ENCODE measurements around the gene OSTN.

The OSTN gene

DNA sequence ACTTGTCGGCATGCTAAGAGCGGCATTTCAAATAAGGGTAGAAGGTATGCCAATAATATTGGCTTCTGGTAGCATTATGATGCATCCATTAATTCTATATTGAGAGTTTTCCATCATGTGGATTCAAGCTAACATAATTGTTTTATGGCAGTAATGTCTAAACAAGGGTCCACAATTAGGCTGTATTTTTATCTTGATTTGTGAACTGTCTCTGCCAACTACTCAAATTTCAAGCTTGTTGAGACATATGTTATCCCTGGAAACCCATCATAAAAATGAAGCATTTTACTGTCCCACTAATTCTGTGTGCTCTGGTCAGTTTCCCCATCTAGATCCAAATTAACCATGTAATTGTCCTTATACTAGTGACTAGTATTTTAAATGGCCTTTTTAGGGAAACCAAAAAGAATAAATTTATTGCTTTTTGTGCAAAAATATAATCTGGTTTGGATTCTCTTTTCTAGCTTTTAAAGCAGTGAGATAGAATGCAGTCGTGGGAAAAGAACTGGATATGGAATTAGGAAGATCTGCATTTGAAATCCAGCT lies 1.2 kb upstream of the OSTN start:
- H3K36me3 Mint-ChIP-seq (ENCODE audit: low read depth) = no peaks in the 10 kb centered on the region
- no peaks in the 10 kb centered on the region for H3K4me1 Mint-ChIP-seq (ENCODE audit: low read depth)
- intact Hi-C loops (cut with micrococcal nuclease) = no loop called here
- H3K27ac Mint-ChIP-seq = no peak overlapping the region
- H3K9me3 Mint-ChIP-seq = no peaks in the 10 kb centered on the region
- H3K4me3 Mint-ChIP-seq = no peak overlapping the region
- H3K27me3 Mint-ChIP-seq = no peaks in the 10 kb centered on the region

DNA sequence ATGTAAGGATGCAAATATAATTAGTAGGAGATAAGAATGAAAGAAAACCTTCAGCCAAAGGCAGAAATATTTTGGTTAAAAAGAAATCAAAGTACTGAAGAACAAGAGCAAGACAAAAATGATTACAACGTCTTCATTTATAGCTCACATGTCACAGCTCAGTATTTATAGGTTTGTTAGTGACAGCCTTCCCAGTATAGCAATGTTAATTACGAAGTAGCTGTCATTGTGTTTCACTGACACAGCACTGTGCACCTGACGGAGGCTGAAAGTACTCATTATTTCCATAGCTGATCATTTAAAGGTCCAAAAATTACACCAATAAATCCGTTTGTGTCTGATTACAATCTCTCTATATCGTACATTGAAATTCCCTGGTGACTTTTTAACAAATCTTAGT lies 561 bp upstream of the OSTN start:
- intact Hi-C loops (cut with micrococcal nuclease) = no loop called here
- Mint-ChIP-seq H3K27ac (no peak overlapping the region), H3K4me3 (no peak overlapping the region), H3K9me3 (no peaks in the 10 kb centered on the region), H3K27me3 (no peaks in the 10 kb centered on the region), H3K4me1 (ENCODE audit: low read depth) (no peaks in the 10 kb centered on the region), H3K36me3 (ENCODE audit: low read depth) (no peaks in the 10 kb centered on the region)

GRCh38 chr3:191210032-191210431 lies 11.0 kb downstream of the OSTN start:
- H3K9me3 Mint-ChIP-seq = no peaks in the 10 kb centered on the region
- H3K36me3 Mint-ChIP-seq (ENCODE audit: low read depth) = no peaks in the 10 kb centered on the region
- no peak overlapping the region for H3K27ac Mint-ChIP-seq
- no peaks in the 10 kb centered on the region for H3K27me3 Mint-ChIP-seq
- intact Hi-C loops (cut with micrococcal nuclease) = no loop called here
- no peak overlapping the region for H3K4me3 Mint-ChIP-seq
- no peaks in the 10 kb centered on the region for H3K4me1 Mint-ChIP-seq (ENCODE audit: low read depth)

DNA sequence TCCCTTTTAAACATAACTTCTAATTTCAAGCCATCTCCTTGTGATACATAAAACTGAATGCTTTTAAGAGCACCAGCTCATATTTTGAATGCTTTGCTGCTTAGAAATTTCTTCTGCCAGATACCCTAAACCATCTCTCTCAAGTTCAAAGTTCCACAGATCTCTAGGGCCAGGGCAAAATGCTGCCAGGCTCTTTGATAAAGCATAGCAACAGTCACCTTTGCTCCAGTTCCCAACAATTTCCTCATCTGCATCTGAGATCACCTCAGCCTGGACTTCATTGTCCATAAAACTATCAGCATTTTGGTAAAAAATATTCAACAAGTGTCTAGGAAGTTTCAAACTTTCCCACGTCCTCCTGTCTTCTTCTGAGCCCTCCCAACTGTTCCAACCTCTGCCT lies 17.5 kb downstream of the OSTN start:
- Mint-ChIP-seq H3K4me1 (ENCODE audit: low read depth) (no peaks in the 10 kb centered on the region), H3K36me3 (ENCODE audit: low read depth) (no peaks in the 10 kb centered on the region), H3K27ac (no peak overlapping the region), H3K4me3 (no peak overlapping the region), H3K9me3 (peaks cover 13% of the 10 kb centered on the region), H3K27me3 (no peaks in the 10 kb centered on the region)
- intact Hi-C loops (cut with micrococcal nuclease) = no loop called here

GRCh38 chr3:191217301-191217700 lies 18.3 kb downstream of the OSTN start:
- Mint-ChIP-seq H3K27me3 (no peaks in the 10 kb centered on the region), H3K36me3 (ENCODE audit: low read depth) (no peaks in the 10 kb centered on the region), H3K9me3 (peaks cover 14% of the 10 kb centered on the region), H3K4me3 (no peak overlapping the region), H3K4me1 (ENCODE audit: low read depth) (no peaks in the 10 kb centered on the region), H3K27ac (no peak overlapping the region)
- intact Hi-C loops (cut with micrococcal nuclease) = no loop called here

- Mint-ChIP-seq H3K27me3 (no peaks in the 10 kb centered on the region), H3K9me3 (peaks cover 14% of the 10 kb centered on the region), H3K4me3 (no peak overlapping the region), H3K4me1 (ENCODE audit: low read depth) (no peaks in the 10 kb centered on the region), H3K36me3 (ENCODE audit: low read depth) (no peaks in the 10 kb centered on the region), H3K27ac (no peak overlapping the region)
- intact Hi-C loops (cut with micrococcal nuclease) = no loop called here
These were observed 21.9 kb downstream of the OSTN start for GRCh38 chr3:191220908-191221307.

DNA sequence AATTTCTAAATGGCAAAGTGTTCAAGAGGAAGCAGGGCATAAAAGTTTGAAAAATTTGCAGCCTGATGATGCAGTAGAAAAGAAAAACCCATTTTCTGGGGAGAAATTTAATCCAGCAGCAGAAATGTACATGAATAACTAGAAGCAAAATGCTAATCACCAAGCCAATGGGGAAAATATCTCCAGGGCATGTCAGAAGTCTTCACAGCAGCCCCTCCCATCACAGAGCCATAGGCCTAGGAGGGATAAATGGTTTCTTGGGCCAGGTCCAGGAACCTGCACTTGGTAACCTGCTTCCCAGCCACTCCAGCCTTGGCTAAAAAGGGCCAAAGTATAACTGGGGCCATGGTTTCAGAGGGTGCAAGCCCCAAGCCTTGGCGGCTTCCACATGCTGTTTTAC lies 22.6 kb downstream of the OSTN start:
- H3K4me1 Mint-ChIP-seq (ENCODE audit: low read depth) = no peaks in the 10 kb centered on the region
- H3K9me3 Mint-ChIP-seq = peaks cover 14% of the 10 kb centered on the region
- H3K4me3 Mint-ChIP-seq = no peak overlapping the region
- H3K27ac Mint-ChIP-seq = no peak overlapping the region
- H3K36me3 Mint-ChIP-seq (ENCODE audit: low read depth) = no peaks in the 10 kb centered on the region
- intact Hi-C loops (cut with micrococcal nuclease) = no loop called here
- H3K27me3 Mint-ChIP-seq = no peaks in the 10 kb centered on the region

- Mint-ChIP-seq H3K27me3 (peaks cover 4% of the 10 kb centered on the region), H3K27ac (no peak overlapping the region), H3K4me1 (ENCODE audit: low read depth) (no peaks in the 10 kb centered on the region), H3K9me3 (no peaks in the 10 kb centered on the region), H3K4me3 (no peak overlapping the region), H3K36me3 (ENCODE audit: low read depth) (no peaks in the 10 kb centered on the region)
- intact Hi-C loops (cut with micrococcal nuclease) = no loop called here
These were observed 28.5 kb downstream of the OSTN start for GRCh38 chr3:191227541-191227940.

GRCh38 chr3:191234216-191234615 lies 35.2 kb downstream of the OSTN start:
- no peak overlapping the region for H3K4me3 Mint-ChIP-seq
- H3K36me3 Mint-ChIP-seq (ENCODE audit: low read depth) = no peaks in the 10 kb centered on the region
- H3K9me3 Mint-ChIP-seq = no peaks in the 10 kb centered on the region
- intact Hi-C loops (cut with micrococcal nuclease) = no loop called here
- H3K27me3 Mint-ChIP-seq = peaks cover 7% of the 10 kb centered on the region
- H3K4me1 Mint-ChIP-seq (ENCODE audit: low read depth) = no peaks in the 10 kb centered on the region
- H3K27ac Mint-ChIP-seq = no peak overlapping the region

DNA sequence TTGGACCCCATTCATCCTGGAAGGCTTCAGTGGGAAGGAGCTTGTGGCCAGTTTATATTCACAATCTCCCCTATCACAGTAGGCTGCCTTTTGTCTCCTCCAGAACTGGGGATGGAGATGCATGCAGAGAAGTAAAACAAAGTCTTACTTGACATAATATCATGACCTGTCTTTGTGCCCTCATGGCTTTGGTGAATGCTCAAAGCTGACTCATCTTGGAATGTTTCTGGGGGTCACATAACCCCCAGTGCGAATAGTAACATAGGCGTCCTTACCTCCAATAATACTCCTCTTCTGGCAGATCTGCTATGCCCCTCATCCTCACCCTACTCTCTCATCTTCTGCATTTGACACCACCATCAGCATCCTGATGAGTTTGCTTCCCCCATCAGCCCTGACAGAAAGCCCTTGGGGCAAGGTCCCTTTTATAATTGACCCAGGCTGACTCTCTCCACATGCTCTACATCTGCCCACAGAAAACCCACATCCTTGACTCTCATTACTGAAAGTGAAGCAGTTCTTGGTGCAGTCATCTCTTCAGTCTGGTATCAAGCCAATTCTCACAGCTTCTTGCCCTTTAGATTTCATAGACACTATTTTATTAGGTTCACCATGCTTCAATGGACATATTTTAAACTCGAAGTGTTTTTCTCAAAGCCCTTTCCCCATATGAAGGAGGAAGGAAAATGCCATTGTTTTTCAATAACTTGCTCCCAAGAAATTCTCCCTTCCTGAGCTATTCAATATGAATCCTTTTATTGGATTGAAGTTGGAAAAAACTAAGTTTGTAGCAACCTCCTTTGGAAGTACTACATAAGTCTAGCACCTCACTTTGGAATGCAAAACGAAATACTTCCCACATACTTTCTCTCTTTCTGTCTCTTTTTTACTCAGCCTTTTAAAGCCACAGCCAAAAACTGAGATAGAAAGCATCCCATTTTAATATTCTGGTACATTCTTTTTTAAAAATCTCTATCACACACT lies 36.6 kb downstream of the OSTN start:
- intact Hi-C loops (cut with micrococcal nuclease) = no loop called here
- Mint-ChIP-seq H3K27me3 (peaks cover 7% of the 10 kb centered on the region), H3K9me3 (no peaks in the 10 kb centered on the region), H3K4me3 (no peak overlapping the region), H3K4me1 (ENCODE audit: low read depth) (no peaks in the 10 kb centered on the region), H3K27ac (no peak overlapping the region), H3K36me3 (ENCODE audit: low read depth) (no peaks in the 10 kb centered on the region)

- Mint-ChIP-seq H3K4me3 (no peak overlapping the region), H3K4me1 (ENCODE audit: low read depth) (no peaks in the 10 kb centered on the region), H3K27ac (no peak overlapping the region), H3K9me3 (no peaks in the 10 kb centered on the region), H3K27me3 (peaks cover 7% of the 10 kb centered on the region), H3K36me3 (ENCODE audit: low read depth) (no peaks in the 10 kb centered on the region)
- intact Hi-C loops (cut with micrococcal nuclease) = no loop called here
These were observed 37.6 kb downstream of the OSTN start for GRCh38 chr3:191236646-191237045.

- H3K27ac Mint-ChIP-seq = no peak overlapping the region
- intact Hi-C loops (cut with micrococcal nuclease) = no loop called here
- H3K27me3 Mint-ChIP-seq = peaks cover 7% of the 10 kb centered on the region
- no peaks in the 10 kb centered on the region for H3K36me3 Mint-ChIP-seq (ENCODE audit: low read depth)
- no peaks in the 10 kb centered on the region for H3K4me1 Mint-ChIP-seq (ENCODE audit: low read depth)
- no peak overlapping the region for H3K4me3 Mint-ChIP-seq
- H3K9me3 Mint-ChIP-seq = no peaks in the 10 kb centered on the region
These were observed 38.2 kb downstream of the OSTN start for GRCh38 chr3:191237047-191237882.

DNA sequence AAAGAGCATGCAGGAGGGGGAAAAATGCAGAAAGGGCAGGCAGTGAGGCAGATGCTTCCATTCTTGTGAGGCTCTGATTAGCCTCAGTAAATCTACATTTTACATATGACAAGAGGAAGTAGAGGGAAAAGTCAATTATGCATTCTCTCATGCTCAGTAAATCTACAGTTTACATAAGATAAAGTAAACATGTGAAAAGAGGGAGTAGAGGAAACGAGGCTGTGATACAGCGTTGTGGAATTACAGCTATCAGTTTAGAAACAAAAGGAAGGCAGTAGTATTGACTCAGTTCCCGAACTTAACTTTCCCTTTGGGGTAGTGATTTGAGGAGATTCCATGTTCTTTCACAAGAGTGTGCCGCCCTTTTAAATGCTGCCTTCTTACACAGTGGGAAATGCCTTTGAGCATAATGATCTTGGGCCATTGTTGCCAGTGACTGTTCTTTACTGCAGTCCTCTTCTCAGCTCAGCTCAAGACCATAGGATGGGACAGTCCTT lies 39.3 kb downstream of the OSTN start:
- Mint-ChIP-seq H3K9me3 (no peaks in the 10 kb centered on the region), H3K27me3 (peaks cover 7% of the 10 kb centered on the region), H3K27ac (no peak overlapping the region), H3K36me3 (ENCODE audit: low read depth) (no peaks in the 10 kb centered on the region), H3K4me1 (ENCODE audit: low read depth) (no peaks in the 10 kb centered on the region), H3K4me3 (no peak overlapping the region)
- intact Hi-C loops (cut with micrococcal nuclease) = no loop called here

All from dendritic cell treated with granulocyte-macrophage colony-stimulating factor and Interleukin-4, amounts not matched to agents 40 ng/mL and 50 ng/mL, for 4 days (primary cell).